Measurements from ENCODE around the gene VPS33B. TPM values are rescaled to one million over a fixed set of nuclear protein-coding genes. Genes with fewer than 3 reads are reported as not detected.

VPS33B gene
- total and polyA plus RNA-seq, 2 of the 8 experiments (the other 6 are each of a cell fraction or from before 2014, with no cell fraction given) = 11.8 to 17.3 TPM

DNA sequence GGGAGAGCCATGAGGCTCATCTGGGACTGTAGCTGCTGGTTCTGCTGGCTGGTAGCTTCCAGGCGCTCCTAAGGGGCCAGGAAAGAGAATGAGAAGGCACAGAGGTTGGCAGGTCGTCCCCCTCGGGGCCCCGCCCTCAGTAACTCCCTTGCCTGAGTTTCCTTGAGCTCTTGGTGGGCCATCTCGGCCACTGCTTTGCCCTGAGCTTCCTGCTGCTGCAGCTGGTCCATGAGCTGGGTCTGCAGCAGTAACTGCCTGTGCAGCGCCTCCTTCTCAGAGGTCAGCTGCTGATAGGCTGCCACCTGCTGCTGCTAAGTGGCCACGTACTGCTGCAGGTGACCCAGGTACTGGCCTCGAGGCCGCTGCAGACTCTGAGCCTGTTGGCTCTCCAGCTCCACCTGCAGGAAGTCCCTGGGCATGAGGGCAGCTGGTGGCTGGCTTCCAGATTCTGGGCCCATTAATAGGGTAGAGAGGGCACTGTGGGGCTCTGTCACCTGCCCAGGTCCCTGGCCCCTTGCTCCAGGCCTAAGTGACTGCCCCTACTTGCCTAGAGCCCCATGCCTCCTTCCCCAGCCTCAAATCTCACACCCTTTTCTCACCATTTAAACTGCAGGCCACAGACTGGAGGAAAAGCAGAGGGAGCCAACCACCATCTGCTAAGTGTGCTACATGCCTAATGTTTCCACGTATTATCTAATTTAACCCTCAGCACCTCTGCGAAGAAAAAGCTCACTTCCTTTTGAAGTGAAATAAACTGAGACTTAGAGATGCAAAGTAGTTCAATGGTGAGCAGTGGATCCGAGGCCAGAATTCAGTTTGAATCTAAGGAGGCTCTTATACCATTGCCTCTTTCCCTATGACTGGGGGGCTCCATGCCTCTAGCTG lies 10.8 kb upstream of the VPS33B start:
- no peak overlapping the region for H4K91ac ChIP-seq (replicated peaks; ENCODE audit: insufficient read length, low read length)
- H3K4me3 ChIP-seq (ENCODE audit: extremely low read depth in 1 of 4, insufficient read depth in 2 of 4, low read depth in 3 of 4, low read length in 4 of 4) = 0 out of 8 replicates have a peak overlapping the region, but pooled peaks of 1 of the 4 experiments have one; percentile 7
- H2AK5ac ChIP-seq (ENCODE audit: low read depth, low read length) = no peak overlapping the region
- H4K5ac ChIP-seq (ENCODE audit: insufficient read length, low read depth, low read length) = no peak overlapping the region
- H3K23me2 ChIP-seq (ENCODE audit: low read depth, low read length) = no peaks in the 10 kb centered on the region
- H3K4ac ChIP-seq (replicated peaks; ENCODE audit: insufficient read length, low read depth, low read length) = no peak overlapping the region
- 43% methylated on average over 12 of the region's 12 CpGs; no CpG with 5 or more reads in 1 of the 2 experiments for WGBS, 2 experiments (ENCODE audit: extremely low coverage in 1 of 2, insufficient coverage in 1 of 2, insufficient read length in 1 of 2, insufficient replicate concordance in 2 of 2, low coverage in 1 of 2, low lambda C conversion rate in 2 of 2, missing lambda C conversion rate in 1 of 2)
- H2AFZ ChIP-seq (ENCODE audit: low read length) = peak overlapping the region; percentile 89
- DNase-seq (ENCODE audit: low read depth in 1 of 2, low spot score in 2 of 2) (peak; percentile 82 to 94), FAIRE-seq (no peak)
- no peaks in the 10 kb centered on the region for H3K9me3 ChIP-seq (ENCODE audit: insufficient read depth in 2 of 2, low read depth in 1 of 2, low read length in 1 of 2)
- no peak overlapping the region for H3K9ac ChIP-seq (replicated peaks in 1 of 4; ENCODE audit: extremely low read depth in 1 of 4, low read depth in 3 of 4, low read length in 3 of 4)
- no peak overlapping the region for H2BK5ac ChIP-seq (ENCODE audit: low read depth, low read length)
- H2BK15ac ChIP-seq (ENCODE audit: low read length) = no peak overlapping the region
- H3K4me2 ChIP-seq (ENCODE audit: insufficient read depth in 1 of 2, low read depth in 2 of 2, low read length in 2 of 2) = peak overlapping the region in 1 of 2 experiments; percentile 40; a peak in 3 of 4 replicates
- ChIA-PET POLR2A (ENCODE audit: partially characterized antibody) (interaction anchor here (1.2 to 1.9 kb wide), 4 partner anchors 11 to 78 kb away, joined by 4 to 11 read pairs (median 8); partner anchors contain the start of genes RCCD1 and VPS33B), CTCF (ENCODE audit: partially characterized antibody) (interaction anchor here (0.6 to 6.6 kb wide), 48 partner anchors 8 to 1577 kb away, joined by 3 to 47 read pairs (median 4); partner anchors contain the start of genes HDDC3, MAN2A2, PRC1 and RCCD1)
- H3K14ac ChIP-seq (ENCODE audit: insufficient read length) = no peak overlapping the region
- no peak overlapping the region for H3K56ac ChIP-seq (replicated peaks; ENCODE audit: insufficient read length, low read depth, low read length)
- peaks cover 0 to 3% (median 1%) of the 10 kb centered on the region in 4 experiments; a peak in 3 of 7 replicates for H3K4me1 ChIP-seq (replicated peaks in 1 of 4; ENCODE audit: control insufficient read depth in 3 of 4, insufficient read depth in 4 of 4, low read length in 3 of 4)
- H3K27ac ChIP-seq (ENCODE audit: low read depth, low read length) = no peak overlapping the region
- no peak overlapping the region for H4K8ac ChIP-seq (ENCODE audit: extremely low read depth, insufficient read depth, low read length)
- no peaks in the 10 kb centered on the region for H4K20me1 ChIP-seq (replicated peaks in 1 of 2; ENCODE audit: control insufficient read depth in 1 of 2, insufficient read depth in 2 of 2, low read length in 2 of 2)
- H2BK120ac ChIP-seq (replicated peaks; ENCODE audit: low read depth, low read length) = no peak overlapping the region
- no peaks in the 10 kb centered on the region for H3K79me1 ChIP-seq (ENCODE audit: low read depth, low read length)
- H3K27me3 ChIP-seq (replicated peaks in 1 of 4; ENCODE audit: control insufficient read depth in 3 of 4, extremely low read depth in 1 of 4, insufficient read depth in 3 of 4, low read length in 3 of 4) = no peaks in the 10 kb centered on the region; a peak in 1 of 7 replicates
- H2BK12ac ChIP-seq (ENCODE audit: low read depth, low read length) = no peak overlapping the region
- no peaks in the 10 kb centered on the region for H3K36me3 ChIP-seq (ENCODE audit: control insufficient read depth in 2 of 4, insufficient read depth in 4 of 4, low read length in 3 of 4)
- no peak overlapping the region for H3K18ac ChIP-seq (ENCODE audit: extremely low read depth, low read length)
- no peak overlapping the region for H3K23ac ChIP-seq (ENCODE audit: insufficient read length)
- H2BK20ac ChIP-seq (ENCODE audit: low read length) = no peak overlapping the region
- H3K79me2 ChIP-seq (ENCODE audit: control insufficient read depth in 1 of 2, insufficient read depth in 2 of 2, low read length in 2 of 2) = no peaks in the 10 kb centered on the region
- TF ChIP-seq, protein P1, sequence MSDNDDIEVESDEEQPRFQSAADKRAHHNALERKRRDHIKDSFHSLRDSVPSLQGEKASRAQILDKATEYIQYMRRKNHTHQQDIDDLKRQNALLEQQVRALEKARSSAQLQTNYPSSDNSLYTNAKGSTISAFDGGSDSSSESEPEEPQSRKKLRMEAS (IDR thresholded peaks at IDR 0.05) = peak; percentile 86
- TF ChIP-seq KDM4A (IDR thresholded peaks at IDR 0.05; ENCODE audit: low read depth, low read length, severe bottlenecking) (no peak), BCL11A (IDR thresholded peaks at IDR 0.05; ENCODE audit: low read depth in 2 of 2, low read length in 2 of 2) (no peak), CBX5 (IDR thresholded peaks at IDR 0.05; ENCODE audit: low read depth, low read length) (no peak), FOSL1 (IDR thresholded peaks at IDR 0.05; ENCODE audit: insufficient read depth, low read depth, low read length) (no peak), SP4 (IDR thresholded peaks at IDR 0.05; ENCODE audit: low read length) (no peak), JUN (IDR thresholded peaks at IDR 0.05; ENCODE audit: low read depth, low read length) (no peak), CEBPB (IDR thresholded peaks at IDR 0.05; ENCODE audit: low read depth, low read length) (no peak), ATF3 (IDR thresholded peaks at IDR 0.05; ENCODE audit: insufficient read depth, low read depth, low read length) (no peak), SRF (IDR thresholded peaks at IDR 0.05; ENCODE audit: low read depth, low read length) (no peak), CHD1 (IDR thresholded peaks at IDR 0.05; ENCODE audit: low read depth, low read length) (no peak), POLR2A (IDR thresholded peaks at IDR 0.05; ENCODE audit: control extremely low read depth in 1 of 2, low read depth in 2 of 2, low read length in 2 of 2) (no peak)

All from H1 (cell line).